Posterior vena cava (tissue), 2 donors: ENCODE data around the gene SGSH. TPM values are rescaled to one million over a fixed set of nuclear protein-coding genes. Genes with fewer than 3 reads are reported as not detected.

Experiments used
- DNase-seq: peaks from one replicate; pipeline ENCODE4 v3.0.0-alpha.2; 2020; ENCODE audit warnings: low spot score
- intact Hi-C, 2 donors: fragments of 100-400 bp; cut with DNase I; formaldehyde crosslinking; loops; one replicate each; pipeline versions ENCODE4 v1.14.1 to v1.14.2; 2022 to 2023
- total RNA-seq, 2 donors: library from RNA; stranded (reverse); fragmentation: NEBNext Ultra II Directional; extraction: Animal tissue kit (Norgen Biotek cat#: 25700); gene quantifications; one replicate each; pipeline ENCODE4 v1.2.1, GENCODE V29; 2021
- donor health status: DM: yes; HTN: yes; CAD: no.
- donor health status: DM: yes; HTN: yes; CAD: no.

The SGSH gene
- total RNA-seq, 2 donors from 2014 or later = 34.0 to 38.8 TPM

DNA sequence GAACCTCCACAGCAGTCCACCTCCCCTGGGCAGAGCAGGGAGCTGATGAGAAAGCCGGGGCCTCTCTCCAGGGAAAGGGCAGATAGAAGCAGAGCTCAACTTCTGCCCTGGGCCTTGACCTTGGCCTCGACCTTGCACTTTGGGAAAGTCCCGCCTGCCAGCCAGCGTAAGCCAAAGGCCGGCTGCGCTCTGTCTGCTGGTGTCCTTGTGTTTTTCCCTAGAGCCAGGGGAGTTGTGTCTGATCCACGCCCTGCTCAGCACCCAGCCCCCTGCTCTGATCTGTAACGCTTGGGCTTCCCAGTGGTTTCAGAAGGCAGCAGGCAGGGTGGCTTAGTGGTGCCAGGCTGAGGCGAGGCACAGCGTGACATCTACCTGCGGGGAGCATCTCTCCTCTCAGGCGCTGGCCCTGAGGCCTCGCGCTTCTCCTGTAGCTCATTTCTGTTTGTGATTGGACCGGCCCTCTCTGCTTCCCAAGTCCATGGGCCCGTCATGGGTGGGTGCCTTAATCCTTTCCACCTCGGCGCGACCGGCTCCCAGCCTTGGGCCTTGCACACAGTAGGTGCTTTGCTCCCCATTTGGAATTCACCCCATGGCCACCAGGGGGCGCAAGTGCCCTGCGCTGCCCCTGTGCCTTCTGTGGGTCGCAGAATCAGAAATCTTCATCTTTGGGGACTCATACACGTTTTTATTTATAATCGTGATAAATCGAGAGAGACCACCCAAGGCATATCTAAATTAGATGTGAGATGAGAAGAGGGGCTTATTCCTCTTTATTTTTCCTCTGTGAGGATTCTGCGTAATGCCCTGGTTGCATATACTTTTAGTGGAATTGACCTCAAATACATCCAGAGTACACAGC lies 24.2 kb downstream of the SGSH start:
- no peak for DNase-seq
- intact Hi-C loops = no loop called here

DNA sequence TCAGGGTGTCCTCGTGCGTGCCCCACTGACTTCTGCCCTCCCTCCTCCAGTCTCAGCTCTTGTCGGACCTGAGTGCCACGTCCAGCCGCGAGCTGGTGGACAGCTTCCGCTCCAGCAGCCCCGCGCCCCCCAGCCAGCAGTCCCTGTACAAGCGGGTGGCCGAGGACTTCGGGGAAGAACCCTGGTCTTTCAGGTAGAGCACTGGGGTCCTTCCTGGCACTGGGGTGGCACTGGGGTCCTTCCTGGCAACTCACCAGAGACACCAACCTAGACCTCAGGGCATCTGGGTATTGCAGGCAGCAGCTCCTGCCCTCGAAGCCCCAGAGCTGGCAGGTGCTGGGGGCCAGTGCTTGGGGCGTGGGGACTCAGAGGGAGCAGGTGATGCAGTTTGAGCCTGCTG lies 25.0 kb downstream of the SGSH start:
- no peak for DNase-seq
- intact Hi-C loops = no loop called here

DNA sequence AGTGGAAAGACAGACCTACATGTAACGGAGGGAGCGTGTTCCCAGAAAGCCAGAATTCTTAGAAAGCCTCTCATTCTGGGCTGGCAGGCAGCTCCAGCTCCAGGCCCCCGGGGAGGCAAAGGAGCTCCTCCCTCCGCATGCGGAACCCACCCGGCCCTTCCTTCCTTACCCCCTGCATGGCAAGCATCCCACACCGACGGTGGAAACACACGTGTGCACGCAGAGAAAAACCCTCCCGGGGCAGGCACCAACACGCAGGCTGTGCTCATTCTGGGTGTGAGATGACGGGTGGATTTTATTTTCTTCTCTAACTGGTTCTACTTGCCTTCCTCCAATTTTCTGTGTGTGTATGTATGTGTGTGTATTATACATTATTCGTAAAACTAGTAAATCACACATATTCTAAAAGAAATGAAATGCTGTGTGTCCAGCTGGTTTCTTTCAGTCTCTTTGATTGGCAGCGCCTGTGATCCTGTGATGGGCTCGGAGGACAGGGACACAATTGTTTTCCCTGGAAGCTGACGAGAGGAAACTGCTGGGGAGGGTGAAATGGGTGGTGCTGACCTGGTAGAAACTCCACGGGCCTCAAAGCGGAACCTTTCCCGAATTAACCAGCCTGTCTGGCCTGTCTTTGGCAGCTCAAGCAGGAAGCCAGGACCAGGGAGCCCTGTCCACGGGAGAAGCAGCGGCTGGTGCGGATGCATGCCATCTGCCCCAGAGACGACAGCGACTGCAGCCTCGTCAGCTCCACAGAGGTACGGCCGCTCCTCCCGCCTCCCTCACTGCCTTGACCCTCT lies 28.1 kb downstream of the SGSH start:
- intact Hi-C loops = no loop called here
- no peak for DNase-seq

DNA sequence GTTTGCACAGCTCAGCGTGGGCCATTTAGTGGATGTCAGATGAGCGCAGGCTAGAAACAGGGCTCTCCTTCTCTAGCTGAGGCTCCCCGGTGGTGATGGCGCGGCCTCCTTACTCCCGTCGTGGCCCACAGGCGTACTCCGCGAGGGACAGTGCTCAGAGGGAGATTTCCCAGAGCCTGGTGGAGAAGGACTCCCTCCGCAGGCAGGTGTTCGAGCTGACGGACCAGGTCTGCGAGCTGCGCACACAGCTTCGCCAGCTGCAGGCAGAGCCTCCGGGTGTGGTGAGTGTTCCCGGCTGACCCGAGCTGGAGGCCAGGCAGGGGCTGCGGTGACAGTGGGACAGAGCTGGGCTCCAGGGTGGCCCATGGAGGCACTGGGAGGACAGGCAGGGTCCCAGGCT lies 28.9 kb downstream of the SGSH start:
- intact Hi-C loops = no loop called here

DNA sequence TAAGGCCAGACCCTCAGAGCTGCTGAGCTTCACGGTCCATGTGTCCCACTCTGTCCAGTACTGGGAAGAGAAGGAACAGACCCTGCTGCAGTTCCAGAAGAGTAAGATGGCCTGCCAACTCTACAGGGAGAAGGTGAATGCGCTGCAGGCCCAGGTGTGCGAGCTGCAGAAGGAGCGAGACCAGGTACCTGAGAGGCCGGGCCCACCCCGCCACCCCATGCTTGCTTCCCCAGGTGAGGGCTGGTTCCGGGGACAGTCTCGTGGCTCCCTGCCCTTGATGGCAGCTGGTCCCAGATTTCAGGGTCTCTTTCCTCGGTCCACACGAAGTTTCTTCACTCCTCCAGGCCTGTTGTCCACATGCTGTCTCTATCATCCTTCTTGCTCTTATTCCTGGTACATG lies 29.4 kb downstream of the SGSH start:
- intact Hi-C loops = no loop called here

More for the DNA sequence above, 28.9 kb downstream of the SGSH start:
- DNase-seq = no peak

DNA sequence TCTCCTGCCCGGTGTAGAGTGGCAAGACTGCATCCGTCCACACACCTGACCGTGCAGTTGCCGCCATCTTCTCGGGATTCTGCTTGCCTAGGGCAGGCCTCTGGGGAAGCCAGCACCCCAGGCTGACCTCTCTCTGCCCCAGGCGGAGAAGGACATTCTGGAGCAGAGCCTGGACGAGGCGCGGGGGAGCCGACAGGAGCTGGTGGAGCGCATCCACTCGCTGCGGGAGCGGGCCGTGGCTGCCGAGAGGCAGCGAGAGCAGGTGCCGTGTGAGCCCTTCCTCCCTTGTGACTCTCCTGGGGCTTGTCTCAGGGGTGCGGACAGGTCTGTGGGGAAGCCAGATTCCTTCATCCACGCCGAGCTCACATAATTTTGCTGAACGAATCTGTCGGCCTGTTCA lies 30.5 kb downstream of the SGSH start:
- no peak for DNase-seq
- intact Hi-C loops = no loop called here

More for the DNA sequence above, 29.4 kb downstream of the SGSH start:
- no peak for DNase-seq

DNA sequence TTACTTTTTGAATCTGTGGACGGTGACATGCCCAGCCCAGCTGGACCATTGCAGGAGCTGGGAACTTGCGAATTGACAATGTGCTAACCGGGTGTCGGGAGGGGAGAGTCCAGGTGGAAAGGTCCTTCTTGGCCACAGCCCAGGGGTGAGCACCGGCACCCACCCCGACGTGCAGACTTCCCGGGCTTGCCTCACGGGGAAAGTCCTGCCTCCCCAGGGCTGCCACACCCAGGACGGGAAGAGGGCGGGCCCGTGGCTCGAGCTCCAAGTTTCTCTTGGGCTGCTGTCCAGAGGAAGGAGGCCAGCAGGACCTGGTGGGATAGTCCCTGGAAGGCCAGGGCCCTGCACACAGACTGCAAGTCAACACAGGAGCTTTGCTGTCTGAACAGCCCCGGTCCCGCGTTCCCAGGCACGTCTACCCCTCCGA lies 32.6 kb downstream of the SGSH start:
- intact Hi-C loops = no loop called here

DNA sequence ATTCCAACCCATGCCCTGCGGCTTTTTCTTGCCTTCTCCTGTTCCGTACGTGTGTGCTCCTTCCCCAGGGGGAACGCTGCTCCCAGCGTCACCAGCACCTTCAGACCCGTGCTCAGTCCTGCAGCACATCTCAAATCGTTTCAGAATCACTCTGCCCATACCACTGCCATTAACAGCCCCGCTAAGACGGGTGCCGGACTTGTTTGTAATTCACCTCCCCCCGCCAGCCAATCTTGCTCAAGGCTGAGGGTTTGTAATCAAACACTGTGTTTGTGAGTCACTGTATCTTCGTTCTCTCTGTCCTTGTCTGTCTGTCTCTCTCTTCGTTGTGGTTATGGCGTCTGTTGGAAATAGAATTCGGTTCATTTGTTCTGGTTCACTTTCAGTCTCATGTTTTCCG lies 33.0 kb downstream of the SGSH start:
- no peak for DNase-seq
- intact Hi-C loops = no loop called here

More for the DNA sequence above, 32.6 kb downstream of the SGSH start:
- DNase-seq = peak; percentile 89

DNA sequence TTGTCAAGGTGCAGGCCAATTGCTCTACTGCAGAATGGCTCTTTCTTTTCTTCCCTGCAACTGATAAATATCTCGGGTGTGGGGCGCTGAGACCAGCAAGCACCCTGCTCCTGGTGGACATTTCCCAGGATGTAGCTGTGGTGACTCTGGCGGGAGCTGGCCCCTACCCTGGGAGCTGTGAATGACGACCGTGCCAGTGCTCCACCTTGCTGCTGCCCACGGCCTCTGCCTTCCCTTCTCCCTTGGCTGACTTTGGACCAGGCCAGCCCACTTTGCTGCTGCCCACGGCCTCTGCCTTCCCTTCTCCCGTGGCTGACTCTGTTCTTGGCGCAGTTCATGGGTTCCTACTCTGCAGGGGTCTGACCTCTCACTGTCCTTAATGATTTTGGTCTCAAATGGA lies 34.2 kb downstream of the SGSH start:
- DNase-seq = no peak
- intact Hi-C loops = no loop called here

DNA sequence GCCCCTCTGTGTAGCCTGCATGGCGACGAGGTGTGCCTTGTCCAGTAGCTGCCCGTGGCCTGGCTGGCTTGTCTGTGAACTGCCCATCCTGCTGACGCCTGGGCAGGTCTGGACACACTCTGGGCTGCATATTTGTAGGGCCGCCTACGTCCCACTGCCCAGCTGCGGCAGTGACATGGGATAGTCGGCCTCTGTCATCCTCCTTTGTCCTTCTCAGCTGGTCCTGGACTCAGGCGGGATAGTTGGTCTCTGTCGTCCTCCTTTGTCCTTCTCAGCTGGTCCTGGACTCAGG lies 35.8 kb downstream of the SGSH start:
- intact Hi-C loops = no loop called here

DNA sequence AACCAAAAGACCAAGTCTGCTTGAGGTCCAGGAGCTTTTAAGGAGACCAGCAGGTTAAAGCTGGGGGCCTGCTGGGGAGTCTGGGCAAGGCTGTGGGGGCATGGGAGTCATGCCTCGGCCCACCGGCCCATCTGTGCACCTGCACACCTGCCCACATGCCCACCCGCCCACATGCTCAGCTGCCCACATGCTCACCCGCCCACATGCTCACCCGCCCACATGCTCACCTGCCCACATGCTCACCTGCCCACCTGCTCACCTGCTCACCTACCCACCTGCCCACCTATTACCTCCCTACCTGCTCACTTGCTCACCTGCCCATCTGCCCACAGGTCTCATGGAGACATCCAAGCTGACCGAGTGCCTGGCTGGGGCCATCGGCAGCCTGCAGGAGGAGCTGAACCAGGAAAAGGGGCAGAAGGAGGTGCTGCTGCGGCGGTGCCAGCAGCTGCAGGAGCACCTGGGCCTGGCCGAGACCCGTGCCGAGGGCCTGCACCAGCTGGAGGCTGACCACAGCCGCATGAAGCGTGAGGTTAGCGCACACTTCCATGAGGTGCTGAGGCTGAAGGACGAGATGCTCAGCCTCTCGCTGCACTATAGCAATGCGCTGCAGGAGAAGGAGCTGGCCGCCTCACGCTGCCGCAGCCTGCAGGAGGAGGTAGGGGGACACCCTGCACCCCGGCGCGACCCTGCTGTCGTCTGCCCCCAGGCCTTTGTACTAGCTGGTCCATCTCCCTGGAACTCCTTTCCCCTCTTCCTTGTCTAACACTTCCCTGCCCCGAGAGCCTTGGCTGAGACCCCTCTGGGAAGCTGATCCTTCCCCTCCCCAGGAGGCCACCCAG lies 36.3 kb downstream of the SGSH start:
- intact Hi-C loops = no loop called here
- no peak for DNase-seq

More for the DNA sequence above, 35.8 kb downstream of the SGSH start:
- no peak for DNase-seq

DNA sequence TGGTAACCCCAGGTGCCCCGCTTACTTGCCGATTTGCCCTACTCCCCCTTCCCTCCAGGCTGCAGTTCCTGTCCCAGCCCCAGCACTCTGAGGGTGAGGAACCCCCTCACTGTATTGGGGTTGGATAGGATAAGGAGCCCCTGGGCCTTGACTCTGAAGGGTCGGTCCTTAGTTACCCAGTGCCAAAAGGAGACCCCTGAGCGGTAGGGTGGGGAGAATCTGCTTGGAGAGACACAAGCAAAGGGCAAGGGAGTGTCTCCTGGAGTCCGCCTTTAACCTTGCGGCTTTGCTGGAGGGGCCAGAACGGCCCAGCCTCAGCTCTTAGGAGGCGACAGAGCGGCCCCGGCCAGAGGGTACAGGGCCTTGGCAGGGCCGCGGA lies 37.3 kb downstream of the SGSH start:
- intact Hi-C loops = no loop called here

DNA sequence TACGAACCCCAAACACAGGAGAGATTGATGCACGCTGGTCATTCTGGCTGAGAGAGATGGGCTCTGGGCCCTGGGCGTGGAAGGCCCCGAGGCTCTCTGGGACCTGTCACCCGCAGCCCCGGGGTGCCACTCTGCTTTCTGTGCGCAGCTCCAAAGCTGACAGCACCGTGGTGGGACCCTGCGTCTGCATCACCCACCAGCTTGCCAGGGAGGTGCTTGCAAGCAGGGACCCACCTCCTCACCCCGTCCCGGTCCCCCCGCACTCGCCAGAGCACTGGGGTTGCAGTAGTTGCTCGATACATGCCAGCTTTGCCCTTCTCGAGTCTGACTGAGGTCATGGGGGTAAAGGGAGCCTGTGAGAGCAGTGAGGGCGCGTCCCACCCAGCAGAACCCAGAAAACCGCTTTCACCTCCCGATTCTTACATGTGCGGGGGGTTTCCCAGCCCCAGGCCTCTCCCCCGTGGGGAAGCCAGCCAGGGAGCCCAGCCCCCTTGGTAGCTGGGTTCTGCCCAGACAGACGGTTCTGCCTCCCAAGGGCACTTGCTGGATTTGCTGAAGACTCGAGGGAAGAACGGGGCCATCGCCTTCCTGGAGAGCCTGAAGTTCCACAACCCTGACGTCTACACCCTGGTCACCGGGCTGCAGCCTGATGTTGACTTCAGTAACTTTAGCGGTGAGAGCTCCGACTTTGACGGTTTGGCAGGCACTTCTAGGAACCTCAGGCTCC lies 37.9 kb downstream of the SGSH start:
- DNase-seq = no peak
- intact Hi-C loops = no loop called here

More for the DNA sequence above, 37.3 kb downstream of the SGSH start:
- DNase-seq = no peak

DNA sequence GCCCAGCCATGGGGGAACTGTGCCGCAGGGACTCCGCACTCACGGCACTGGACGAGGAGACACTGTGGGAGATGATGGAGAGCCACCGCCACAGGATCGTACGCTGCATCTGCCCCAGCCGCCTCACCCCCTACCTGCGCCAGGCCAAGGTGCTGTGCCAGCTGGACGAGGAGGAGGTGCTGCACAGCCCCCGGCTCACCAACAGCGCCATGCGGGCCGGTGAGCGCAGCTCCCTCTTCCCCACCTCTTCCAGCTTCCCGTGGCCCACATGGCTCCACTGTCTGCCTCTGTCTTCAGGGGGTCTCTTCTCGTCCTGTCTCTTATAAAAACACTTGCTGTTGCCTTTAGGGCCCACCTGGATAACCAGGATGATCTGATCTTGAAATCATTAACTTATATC lies 38.7 kb downstream of the SGSH start:
- DNase-seq = no peak
- intact Hi-C loops = no loop called here

DNA sequence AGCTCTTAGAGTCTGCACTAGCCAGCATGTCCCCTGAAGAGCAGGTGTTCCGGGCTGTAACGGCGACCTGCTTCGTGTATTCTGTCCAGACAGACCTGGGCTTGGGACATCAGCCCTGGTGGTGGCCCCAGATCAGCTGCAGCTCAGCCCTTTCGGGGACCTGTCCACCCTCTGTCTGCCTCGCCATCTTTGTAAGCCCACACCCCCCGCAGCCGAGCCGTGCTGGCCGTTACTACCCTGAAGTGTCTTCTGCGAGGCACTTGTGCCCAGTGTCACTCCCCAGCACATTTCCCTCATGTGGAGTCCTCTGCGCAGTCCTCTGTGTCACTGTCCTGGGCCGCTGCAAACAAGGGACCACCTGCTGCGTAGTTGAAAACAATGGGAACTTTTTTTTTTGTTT lies 39.9 kb downstream of the SGSH start:
- no peak for DNase-seq
- intact Hi-C loops = no loop called here

DNA sequence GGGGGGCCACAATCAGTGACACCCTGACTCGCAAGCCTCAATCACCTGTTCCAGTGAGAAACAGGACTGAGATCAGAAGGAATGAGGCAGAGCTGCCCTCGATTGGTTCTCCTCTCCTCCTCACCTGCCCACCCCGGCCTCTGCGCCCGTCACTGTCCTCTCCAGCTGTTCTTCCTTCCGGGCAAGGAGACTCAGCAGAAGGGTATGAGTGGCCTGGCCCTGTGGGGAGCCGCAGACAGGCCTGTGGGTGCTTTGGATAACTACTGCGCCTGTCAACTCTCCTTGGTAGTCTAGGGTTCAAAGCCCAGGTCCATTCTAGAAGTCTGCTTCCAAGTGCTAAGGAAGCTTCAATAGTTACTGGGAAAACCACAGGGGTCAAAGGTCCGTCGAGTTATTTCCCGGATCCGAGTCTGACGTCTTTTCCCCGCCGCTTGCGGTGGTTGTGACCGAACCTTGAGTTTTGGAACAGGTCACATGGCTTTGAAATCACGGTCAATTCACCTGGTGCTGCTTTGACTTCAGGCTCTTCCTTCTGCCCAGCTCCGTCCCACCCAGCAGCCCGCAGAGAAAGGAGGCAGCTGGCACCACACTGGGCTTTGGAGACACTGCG lies 42.0 kb downstream of the SGSH start:
- intact Hi-C loops = no loop called here
- no peak for DNase-seq

DNA sequence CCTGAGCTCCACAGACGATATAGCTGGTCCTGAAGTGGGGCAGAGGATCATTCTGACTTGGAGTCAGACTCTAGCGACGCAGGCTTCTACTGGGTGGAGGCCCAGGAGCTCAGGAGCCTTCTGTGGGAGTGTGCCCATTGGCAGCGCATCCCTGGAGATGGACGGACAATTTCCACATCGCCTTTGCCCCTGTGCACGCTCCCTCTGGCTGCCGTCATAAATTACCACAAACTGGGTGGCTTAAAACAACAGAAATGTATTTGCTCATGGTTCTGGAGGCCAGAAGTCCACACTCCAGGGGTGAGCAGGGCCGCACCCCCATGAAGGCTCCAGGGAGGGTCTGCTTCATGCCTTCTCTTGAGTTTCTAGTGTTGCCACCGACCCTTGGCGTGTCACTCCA lies 43.4 kb downstream of the SGSH start:
- DNase-seq = no peak
- intact Hi-C loops = no loop called here

DNA sequence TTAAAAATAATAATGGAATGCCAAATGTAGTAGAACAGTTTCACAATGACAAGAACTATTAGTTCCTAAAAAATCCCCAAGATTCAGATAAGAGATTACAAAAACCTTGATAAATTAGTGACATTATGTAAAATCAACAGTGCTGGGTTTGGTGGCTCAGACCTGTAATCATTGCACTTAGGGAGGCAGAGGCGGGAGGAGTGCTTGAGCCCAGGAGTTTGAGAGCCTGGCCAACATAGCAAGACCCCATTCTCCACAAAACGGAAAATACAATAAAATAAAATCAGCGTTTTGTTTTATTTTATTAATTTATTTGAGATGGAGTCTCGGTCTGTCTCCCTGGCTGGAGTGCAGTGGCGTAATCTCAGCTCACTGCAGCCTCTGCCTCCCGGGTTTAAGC lies 46.2 kb downstream of the SGSH start:
- intact Hi-C loops = no loop called here
- DNase-seq = no peak

DNA sequence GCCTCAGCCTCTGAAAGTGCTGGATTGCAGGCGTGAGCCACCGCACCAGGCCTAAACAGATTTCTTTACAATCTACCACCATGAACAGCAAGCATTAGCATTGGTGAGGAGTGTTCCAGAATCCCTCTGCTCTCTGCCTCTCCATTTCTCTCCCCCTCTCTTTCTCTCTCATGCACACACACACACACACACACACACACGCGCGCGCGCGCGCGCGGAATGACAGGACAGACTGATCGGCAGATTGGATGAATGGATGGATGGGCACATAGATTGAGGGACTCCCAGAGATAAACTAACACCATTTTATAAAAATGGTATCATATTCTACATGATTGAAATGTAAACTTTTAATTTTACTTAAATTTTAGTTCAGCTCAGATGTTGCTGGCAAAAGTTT lies 47.0 kb downstream of the SGSH start:
- intact Hi-C loops = no loop called here
- DNase-seq = no peak
